Renal pelvis (tissue), 12 donors: ENCODE measurements around the gene APLF. TPM values are rescaled to one million over a fixed set of nuclear protein-coding genes. Genes with fewer than 3 reads are reported as not detected.

ENCODE experiments used
- DNase-seq: peaks from one replicate; pipeline ENCODE4 v3.0.0-alpha.2; 2013
- long read RNA-seq, 16 experiments: transcript quantifications; one replicate each; lab custom pipeline, GENCODE V29; 2026
- polyA plus RNA-seq, 3 donors: library from polyadenylated mRNA; unstranded; fragments of 120-200 nt; gene quantifications; one replicate each; pipeline ENCODE4 v1.2.1, GENCODE V29; 2013; ENCODE audit not compliant: insufficient read length in 3 of 3

APLF gene, protein sequence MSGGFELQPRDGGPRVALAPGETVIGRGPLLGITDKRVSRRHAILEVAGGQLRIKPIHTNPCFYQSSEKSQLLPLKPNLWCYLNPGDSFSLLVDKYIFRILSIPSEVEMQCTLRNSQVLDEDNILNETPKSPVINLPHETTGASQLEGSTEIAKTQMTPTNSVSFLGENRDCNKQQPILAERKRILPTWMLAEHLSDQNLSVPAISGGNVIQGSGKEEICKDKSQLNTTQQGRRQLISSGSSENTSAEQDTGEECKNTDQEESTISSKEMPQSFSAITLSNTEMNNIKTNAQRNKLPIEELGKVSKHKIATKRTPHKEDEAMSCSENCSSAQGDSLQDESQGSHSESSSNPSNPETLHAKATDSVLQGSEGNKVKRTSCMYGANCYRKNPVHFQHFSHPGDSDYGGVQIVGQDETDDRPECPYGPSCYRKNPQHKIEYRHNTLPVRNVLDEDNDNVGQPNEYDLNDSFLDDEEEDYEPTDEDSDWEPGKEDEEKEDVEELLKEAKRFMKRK
- 1 to 10 TPM; 3.7 to 4.2 (median 3.8) TPM for polyA plus RNA-seq
- long read RNA-seq, donor 1 = 0 reads
- long read RNA-seq, donor 2, partial matches to known transcripts = 0 of 1 reads
- long read RNA-seq, donor 2, other reads (novel, unspliced or antisense) = 0 of 1 reads
- long read RNA-seq, donor 3 = 0 reads
- long read RNA-seq, donor 4 = 0 reads
- long read RNA-seq, donor 5 = 0 reads
- long read RNA-seq, donor 6 = 0 reads
- long read RNA-seq, donor 7 = 0 reads
- long read RNA-seq, donor 8 = 0 reads
- long read RNA-seq, donor 9 = 0 reads
- long read RNA-seq, donor 10 = 0 reads
- long read RNA-seq, donor 11 = 0 reads
- long read RNA-seq, donor 12 = 0 reads
- long read RNA-seq, donor 13, partial matches to known transcripts = 0 of 1 reads
- long read RNA-seq, donor 13, other reads (novel, unspliced or antisense) = 0 of 1 reads
- long read RNA-seq, donor 14 = 0 reads
- long read RNA-seq, donor 15, partial matches to known transcripts = 0 of 2 reads
- long read RNA-seq, donor 15, other reads (novel, unspliced or antisense) = 0 of 2 reads
- long read RNA-seq, donor 16, partial matches to known transcripts = 0 of 1 reads
- long read RNA-seq, donor 16, other reads (novel, unspliced or antisense) = 0 of 1 reads

DNA sequence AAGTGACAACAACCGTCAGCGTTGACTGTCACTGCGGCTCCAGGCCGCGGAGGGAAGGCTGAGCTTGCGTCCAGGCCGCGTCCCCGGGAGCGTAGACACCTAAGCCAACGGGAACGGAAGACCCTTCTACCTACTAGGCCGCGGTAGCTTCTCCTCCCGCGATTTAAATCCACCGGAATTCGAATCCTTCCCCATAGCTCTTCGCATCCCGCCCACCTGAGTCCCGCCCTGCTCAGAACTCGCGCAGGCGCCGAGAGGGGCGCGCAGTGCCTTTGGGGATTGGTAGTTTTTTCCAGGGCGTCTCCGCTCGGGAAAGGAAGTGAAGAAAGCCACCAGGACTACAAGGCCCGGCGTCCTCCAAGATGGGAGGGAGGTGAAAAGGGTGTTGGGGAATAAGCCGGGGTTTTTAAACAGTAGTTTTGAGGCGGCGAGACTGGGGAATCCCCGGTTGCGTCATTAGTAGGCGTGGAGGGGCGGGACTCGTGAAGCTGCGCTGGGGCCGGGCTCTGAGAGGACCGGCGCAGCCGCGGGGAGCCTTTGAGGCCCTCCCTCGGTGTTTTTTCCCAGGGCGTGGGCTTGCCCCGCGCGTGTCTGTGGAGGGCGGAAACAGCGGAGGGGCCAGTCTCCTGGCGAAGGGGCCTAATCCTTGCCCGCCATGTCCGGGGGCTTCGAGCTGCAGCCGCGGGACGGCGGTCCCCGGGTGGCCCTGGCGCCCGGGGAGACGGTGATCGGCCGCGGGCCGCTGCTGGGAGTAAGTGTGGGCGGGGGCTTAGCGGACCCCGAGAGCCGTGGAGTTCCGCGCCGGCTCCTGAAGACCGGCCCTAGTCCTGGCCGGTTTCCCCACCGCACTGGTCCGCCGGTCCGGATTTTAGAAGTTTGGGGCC is at the start of gene APLF, which contains the start of gene FBXO48:
Gene APLF, plus strand, starts transcription at position 509 of the 884 bp plus-strand sequence. Its CDS starts 147 bp downstream, at position 656.
Gene FBXO48, minus strand, starts transcription at position 218 of the 884 bp plus-strand sequence. CDS start 2,149 bp downstream, outside the sequence.
- peak; percentile 99 for DNase-seq

DNA sequence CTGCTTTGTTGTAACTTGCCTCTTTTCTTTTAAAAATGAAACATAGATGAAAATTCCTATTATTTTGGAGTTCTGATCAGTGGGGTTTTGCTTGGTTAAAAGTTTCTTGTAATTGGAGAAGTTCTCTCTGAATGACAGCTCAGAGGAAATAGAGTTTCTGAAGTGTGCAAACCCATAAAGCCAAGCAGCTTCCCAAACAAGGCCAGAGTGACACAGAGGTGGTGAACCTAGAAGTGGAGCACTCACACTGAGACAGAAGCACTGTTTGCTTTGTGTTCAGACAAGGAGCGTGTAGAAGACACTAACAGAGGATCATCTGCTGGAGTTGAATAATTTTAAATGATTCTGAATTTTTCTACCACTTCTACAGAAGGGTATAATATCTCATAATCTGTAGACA is 49.5 kb upstream of the APLF start:
- no peak for DNase-seq

DNA sequence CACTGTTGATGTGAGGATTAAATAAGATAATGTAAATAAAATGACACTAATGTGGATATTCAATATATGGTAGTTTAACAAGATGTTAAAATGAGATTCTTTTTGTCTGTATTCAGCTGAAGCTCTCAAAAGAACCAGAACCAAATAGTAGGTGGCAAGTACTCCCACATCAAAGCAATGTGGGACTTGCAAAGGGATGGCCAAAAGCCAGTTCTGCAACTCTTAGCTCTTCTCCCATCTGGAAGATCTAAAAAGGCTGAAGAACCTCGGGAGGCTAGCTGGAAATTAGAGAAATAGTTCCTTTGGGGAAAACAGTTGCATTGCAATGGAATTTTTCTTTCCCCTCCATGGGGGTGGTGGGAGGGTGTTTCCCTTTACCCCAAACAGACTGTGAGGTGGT is 49.0 kb upstream of the APLF start:
- no peak for DNase-seq

DNA sequence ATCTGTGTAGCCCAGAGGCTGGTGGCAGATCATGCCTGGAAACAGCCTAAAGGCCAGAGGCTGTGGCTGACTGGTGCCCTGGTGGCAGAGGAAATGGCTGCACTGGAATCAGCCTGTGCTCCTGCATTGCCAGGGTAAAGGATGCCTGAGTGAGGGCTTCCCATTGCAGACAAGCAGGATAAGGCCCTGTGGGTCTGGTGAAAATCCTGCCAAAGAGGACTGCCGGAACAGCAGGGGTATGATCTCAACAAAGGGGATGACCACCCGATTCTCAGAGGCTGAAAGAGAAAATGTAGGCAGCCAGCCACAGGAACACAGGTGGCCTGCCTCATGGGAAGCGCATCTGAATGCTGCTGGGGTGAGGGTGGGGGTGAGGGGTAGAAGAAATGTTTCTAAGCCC is 48.5 kb upstream of the APLF start:
- no peak for DNase-seq

DNA sequence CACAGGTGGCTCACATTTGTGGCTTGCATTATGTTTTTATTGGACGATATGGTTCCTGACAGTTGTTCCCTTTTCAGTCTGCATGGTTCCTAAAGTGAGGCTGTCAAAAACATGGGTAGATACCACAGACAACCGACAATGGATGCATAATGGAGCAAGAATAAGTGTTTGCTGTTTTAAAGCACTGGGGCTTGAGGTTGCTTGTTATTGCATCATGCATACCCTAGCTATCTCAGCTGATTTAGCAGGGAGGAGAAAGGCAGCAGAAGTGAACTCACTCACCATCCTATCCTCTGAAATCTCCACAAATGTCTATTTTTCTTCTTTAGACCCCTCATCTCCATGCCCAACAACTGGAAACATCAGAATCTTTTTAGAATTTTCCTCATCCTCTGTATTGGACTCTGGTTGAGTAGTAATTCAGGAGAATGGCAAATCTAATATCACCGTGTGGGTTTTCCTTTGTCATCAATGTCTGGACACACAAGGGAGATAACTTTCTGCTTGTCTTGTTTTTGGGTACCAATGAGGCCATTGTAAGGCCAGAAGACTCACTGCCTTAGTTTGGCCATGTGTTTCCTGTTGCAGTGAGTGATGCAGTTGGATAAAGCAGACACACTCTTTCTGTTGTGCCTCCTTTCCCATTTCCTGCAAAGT is 47.0 kb upstream of the APLF start:
- DNase-seq = no peak

DNA sequence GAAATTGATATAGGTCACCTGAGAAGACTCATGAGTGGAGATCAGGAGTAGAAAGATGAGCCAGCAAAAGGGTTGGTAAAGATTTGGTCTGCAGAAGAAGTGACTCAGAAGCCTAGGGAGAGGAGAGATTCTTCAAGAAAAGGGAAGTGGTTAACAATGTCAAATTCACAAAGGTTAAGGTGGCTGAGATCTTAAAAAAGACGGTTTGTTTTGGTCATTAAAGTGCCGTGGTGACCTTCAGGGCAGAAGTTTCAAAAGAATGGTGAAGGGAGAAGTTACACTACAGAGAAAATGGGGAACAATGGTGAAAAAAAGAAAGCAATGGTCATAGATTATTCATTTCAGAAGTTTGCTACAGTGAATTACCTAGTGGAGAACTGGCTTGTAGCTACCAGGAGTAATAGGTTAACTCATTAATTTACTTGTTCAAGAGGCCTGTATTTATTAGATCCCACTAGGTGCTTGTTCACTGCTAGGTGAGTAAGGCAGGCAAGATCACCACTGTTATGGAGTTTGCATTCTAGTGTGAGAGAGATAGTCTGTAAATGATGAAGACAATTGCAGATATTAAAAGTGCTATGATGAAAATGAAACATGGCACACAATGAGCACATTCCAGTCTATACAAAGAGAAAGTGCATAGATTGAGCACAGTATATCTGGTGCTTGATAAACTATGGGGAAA is 43.3 kb upstream of the APLF start:
- no peak for DNase-seq

DNA sequence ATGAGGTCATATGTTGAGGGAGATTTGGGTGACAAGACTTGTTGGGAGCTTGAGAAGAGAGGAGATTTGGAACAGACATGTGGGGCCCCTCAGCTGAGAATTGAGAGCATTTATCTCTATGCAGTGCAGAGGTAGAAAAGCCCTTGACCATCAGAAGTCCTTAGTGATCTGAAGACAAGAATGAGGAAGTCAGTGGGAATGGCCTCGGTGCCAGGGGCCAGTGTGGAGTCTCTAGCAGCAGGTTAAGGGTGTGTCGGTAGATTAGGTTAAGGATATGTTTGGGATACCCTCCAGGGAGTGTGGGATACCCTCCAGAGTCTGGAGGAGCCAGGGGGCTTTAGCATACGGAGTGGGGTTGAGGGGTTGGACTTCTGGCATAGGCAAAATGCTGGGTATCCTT is 41.9 kb upstream of the APLF start:
- DNase-seq = no peak

DNA sequence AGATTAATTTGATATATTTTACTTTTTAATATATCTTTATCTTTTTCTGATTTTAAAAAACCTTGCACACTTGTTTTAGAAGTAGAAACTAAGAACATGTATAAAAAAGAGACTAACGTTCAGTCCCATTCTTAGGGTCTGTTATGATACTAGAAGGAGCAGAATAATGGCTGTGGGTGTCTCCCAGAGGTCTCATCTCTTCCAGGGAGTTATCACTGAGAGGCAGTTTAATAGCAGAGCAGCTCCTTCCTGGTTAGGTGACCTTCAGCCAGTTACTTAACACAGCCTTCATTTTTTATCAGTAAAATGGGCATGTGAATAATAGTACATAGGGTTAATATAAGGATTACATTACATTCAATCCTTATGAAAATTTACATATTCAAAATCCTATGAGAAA is 40.9 kb upstream of the APLF start:
- no peak for DNase-seq

DNA sequence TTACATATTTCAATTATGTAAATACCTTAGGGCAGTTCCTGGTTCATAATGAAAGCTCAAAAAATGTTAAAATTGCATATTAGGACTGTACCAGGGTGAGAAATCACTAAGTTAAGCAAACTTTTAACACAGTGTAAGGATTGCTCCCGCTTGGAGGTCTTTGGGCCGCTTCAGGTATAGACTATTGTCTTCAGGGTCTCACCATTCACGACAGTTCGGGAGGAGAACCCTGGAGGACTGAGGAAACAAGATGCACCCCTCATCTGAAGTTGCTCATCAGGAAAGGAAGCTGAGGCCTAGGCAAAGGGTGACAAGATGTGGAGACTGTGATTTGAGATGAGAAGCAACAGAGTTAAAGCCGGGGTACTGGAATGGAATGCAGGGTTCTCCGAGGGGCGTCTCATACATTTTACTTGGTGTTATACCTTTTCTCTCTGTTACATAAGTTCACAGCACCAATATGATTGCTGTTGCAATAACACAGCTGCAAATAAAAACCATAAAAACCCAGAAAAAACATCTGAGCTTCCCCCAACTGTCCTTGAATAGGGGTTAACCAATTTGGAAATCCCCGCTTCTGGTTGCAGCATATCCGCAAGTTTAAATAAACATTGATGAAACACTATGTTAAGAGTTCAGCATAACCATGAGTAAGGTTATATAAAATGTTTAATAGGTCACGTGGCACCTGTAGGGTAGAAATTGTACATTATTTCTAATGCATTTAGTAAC is 40.4 kb upstream of the APLF start:
- DNase-seq = no peak

DNA sequence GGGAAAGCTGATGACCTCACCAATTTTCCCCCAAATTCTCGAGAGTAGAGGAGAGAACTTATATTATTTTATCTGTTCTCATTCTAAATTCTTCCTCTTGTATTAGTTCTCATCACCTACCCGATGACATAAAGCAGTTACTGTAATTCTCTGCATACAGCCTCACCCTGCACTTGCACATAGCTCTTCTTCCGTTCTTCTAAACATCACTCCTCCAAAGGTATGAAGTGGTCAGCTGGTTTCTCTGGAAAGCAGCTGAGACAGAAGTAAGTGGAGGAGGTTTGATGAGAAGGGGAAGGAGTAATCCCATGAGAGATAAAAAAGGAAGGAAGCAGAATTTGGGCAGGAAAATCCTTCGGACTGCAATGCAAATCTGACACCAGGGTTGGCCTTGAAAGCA is 39.3 kb upstream of the APLF start:
- no peak for DNase-seq

DNA sequence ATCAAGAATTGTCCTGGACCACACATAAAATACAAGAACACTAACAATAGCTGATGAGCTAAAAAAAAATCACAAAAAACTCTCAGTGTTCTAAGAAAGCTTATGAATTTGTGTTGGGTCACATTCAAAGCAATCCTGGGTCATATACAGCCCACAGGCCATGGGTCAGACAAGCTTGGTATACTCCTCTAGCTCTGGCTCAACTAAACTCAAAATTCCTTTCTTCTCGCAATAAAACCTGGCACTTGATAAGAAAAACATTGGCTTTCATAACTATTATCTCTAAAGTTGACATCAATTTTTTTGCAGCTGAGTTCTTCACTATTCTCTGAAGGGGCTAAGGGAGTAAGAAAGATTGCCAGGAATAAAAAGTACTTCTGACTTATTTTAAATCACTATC is 38.6 kb upstream of the APLF start:
- no peak for DNase-seq

DNA sequence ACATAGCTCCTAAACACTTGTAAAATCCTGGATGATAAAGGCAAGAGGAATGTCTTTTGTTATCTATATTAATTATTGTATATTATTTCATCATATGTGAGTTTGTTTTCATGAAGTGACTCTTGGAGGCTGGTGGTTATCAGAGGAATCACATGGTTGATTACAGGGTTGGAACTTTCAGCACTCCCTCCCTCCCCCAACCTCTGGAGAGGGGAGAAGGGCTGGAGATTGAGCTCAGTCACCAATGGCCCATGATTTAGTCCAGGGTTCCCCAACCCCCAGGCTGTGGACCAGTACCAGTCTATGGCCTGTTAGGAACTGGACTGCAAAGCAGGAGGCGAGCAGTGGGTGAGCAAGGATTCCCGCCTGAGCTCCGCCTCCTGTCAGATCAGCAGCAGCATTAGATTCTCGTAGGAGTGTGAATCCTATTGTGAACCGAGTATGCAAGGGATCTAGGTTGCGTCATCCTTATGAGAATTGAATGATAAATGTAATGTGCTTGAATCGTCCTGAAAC is 38.0 kb upstream of the APLF start:
- DNase-seq = no peak

DNA sequence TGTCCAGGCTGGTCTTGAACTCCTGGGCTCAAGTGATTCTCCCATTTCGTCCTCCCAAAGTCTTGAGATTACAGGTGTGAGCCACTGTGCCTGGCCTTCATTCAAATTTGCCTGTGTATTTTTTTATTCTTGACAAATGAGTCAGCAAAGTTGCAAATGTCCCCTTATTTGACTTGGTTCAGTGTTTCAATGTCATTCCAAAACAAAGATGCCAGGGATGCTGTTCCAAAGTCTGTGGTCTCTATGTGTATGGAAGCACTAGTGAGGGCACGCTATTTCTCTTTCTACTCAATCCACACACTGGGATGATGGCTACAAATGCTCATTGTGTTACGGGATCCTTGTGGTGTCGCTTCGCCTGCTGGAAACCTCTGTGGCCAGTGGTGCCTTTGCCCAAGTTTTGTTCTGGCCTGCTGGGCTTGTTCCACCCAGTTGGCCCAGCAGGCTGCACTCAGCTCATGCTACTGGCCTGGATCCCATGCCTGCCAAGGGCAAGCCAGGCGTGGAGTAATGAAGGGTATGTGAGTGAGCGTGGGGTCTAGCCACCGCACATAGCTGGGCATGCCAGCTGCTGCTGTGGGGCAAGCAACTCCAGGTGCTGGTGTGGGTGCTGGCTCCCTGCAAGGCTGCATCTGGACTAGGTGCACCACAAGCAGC is 35.9 kb upstream of the APLF start:
- no peak for DNase-seq

DNA sequence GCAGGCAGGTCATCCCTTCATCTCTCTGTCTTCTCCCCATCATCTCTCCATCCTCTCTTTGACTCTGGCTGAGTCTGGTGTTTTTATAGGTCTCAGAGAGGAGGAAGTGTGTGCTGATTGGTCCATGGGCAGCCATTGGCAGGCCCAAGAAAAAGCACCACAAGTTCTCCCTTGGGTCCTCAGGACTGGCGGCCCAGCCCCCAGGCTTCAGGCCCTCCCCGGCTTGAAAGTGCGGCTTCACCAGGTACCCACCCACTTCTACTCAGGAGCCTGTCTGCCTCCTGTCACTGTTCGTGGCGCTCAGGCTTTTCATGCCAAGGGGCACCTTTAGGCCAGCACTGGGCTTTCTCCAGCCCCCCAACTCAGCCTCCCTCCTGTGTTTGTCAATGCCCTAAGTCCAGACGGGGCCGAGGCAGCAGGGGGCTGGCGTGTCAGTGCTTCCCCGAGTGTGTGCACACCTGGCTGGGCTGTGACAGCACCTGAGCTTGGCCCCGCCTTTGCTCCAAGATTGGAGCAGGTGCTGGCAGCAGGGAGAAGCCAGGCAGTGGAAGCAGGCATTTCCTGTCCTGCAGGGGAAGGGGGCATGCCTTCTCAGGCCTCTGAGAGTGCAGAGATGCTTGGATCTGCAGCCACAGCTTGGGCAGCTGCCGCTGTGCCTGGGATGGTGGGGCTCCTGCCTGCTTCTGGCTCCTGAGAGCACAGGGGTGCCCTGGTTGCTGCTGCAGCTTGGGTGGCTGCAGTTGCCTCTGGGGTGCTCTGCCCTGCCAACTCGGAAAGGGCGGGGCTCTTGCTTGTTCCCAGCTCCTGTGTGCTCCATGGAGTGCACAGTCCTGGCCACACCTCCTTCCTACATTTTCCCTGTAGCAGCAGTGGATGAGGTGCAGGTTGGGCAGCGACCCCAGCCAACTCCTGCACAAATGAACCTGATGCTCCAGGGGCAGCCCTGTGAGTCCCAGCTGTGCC is 34.4 kb upstream of the APLF start:
- no peak for DNase-seq

DNA sequence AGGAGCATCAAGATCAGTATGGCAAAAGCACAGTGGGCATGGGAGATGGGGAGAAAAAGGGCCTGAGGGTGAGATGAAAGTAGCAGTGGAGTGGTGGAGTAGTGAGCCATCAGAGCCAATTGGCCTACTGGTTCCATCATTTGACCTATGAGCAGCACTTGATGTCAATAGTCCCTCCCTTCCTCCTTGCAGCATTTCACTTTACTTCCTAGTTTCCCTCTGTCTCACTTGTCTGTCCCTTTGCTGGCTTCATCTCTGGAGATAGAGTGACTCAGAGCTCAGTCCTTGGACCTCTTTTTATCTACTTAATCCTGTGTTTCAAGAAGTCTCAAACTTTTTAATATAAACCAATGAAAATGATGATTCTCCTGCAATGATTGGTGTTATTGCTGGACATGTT is 32.4 kb upstream of the APLF start:
- no peak for DNase-seq

DNA sequence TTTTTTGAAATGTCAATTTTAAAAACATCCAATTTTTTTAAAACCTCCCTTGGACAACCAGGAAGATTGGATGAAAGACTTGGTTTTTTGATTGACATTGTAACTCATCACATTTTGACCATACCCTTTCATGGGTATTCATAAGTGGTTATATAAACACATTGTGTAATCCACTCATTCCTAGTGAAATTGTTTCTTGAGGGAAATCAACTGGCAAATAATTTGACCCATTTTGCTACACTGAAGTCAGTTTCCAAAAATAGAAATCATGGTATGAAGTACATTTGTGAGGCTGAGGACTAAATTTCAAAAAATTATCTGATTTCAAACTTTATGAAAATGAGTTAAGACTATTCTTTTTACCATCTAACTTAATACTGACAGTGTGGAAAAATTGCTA is 31.8 kb upstream of the APLF start:
- DNase-seq = no peak

DNA sequence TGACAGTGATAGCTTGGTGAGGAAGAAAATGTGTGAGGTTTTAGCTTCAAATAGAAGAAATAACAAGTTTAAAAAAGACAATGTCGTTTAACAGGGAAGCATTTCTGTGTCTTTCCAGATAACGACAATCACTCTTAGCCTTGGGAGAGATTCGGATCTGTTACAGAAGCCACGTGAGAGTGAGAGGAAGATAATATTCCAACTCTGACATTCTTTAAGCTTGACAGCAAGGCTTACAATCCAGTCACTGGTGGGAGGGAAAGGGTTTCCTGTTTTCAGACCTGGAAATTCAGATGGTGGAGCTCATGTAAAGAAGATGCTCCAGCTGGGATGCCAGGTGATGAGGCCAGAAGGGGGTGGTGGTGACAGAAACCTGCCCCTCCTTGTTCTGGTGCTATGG is 31.1 kb upstream of the APLF start:
- DNase-seq = peak; percentile 21
